GM23338 (cell line): Measurements from ENCODE around the gene EGFR. TPM values are rescaled to one million over a fixed set of nuclear protein-coding genes. Genes with fewer than 3 reads are reported as not detected.

Source experiments
- ATAC-seq: fragments of 200-7000 bp; cut with Tn5 transposase; 3 replicates; pipeline ENCODE4 v1.9.1; 2020
- DNase-seq: peaks from one replicate; pipeline ENCODE4 v3.0.0-alpha.2; 2015; ENCODE audit warnings: low spot score
- H2AFZ ChIP-seq: fragments of 200-600 bp; sonication (generic); 2 replicates; pipeline ENCODE4 v1.8.0; 2016; ENCODE audit warnings: antibody characterized with exemption, mild to moderate bottlenecking, moderate library complexity
- H3F3A ChIP-seq: fragments of 200-600 bp; sonication (generic); replicated peaks from 2 replicates; pipeline ENCODE4 v1.8.0; 2017; ENCODE audit warnings: antibody characterized with exemption, mixed run types, low read depth
- H3K27ac ChIP-seq: fragments of 200-600 bp; sonication (generic); 2 replicates; pipeline ENCODE4 v1.6.1; 2016; ENCODE audit warnings: low read depth
- H3K27me3 ChIP-seq: fragments of 200-600 bp; sonication (generic); 2 replicates; pipeline ENCODE4 v1.8.0; 2016; ENCODE audit warnings: mild to moderate bottlenecking, mixed run types, moderate library complexity; ENCODE audit not compliant: insufficient read depth
- H3K36me3 ChIP-seq: fragments of 200-600 bp; sonication (generic); 2 replicates; pipeline ENCODE4 v1.8.0; 2016; ENCODE audit warnings: mild to moderate bottlenecking; ENCODE audit not compliant: insufficient read depth
- H3K4me1 ChIP-seq: fragments of 200-600 bp; sonication (generic); 2 replicates; pipeline ENCODE4 v1.8.0; 2016; ENCODE audit warnings: mild to moderate bottlenecking, moderate library complexity; ENCODE audit not compliant: insufficient read depth
- H3K4me2 ChIP-seq: fragments of 200-600 bp; sonication (generic); 2 replicates; pipeline ENCODE4 v1.7.1; 2017; ENCODE audit warnings: mixed run types
- H3K4me3 ChIP-seq: fragments of 200-600 bp; sonication (generic); 2 replicates; pipeline ENCODE4 v1.6.1; 2016; ENCODE audit warnings: mixed run types
- H3K79me2 ChIP-seq: fragments of 200-600 bp; sonication (generic); replicated peaks from 2 replicates; pipeline ENCODE4 v1.8.0; 2017; ENCODE audit warnings: mild to moderate bottlenecking; ENCODE audit not compliant: insufficient read depth
- H3K9me2 ChIP-seq: fragments of 200-600 bp; sonication (generic); 2 replicates; pipeline ENCODE4 v1.8.0; 2017; ENCODE audit not compliant: insufficient read depth
- H4K20me1 ChIP-seq: fragments of 200-600 bp; sonication (generic); replicated peaks from 2 replicates; pipeline ENCODE4 v1.8.0; 2017; ENCODE audit warnings: mild to moderate bottlenecking; ENCODE audit not compliant: insufficient read depth
- H3K27ac Mint-ChIP-seq: 2 replicates; pipeline ENCODE4 v1.8.0; 2020; ENCODE audit warnings: inconsistent platforms, mild to moderate bottlenecking, moderate library complexity, mixed read lengths
- H3K27me3 Mint-ChIP-seq: 3 replicates; pipeline ENCODE4 v1.8.0; 2022; ENCODE audit warnings: low read depth, mild to moderate bottlenecking, moderate library complexity, mixed read lengths, inconsistent platforms; ENCODE audit not compliant: insufficient read depth, poor library complexity
- H3K36me3 Mint-ChIP-seq: 3 replicates; pipeline ENCODE4 v1.8.0; 2021; ENCODE audit warnings: low read depth, mild to moderate bottlenecking, inconsistent platforms, moderate library complexity, mixed read lengths
- H3K4me1 Mint-ChIP-seq: 3 replicates; pipeline ENCODE4 v1.8.0; 2020; ENCODE audit warnings: mild to moderate bottlenecking, inconsistent platforms, mixed read lengths
- H3K4me3 Mint-ChIP-seq: 3 replicates; pipeline ENCODE4 v1.8.0; 2021; ENCODE audit warnings: moderate library complexity, mild to moderate bottlenecking, inconsistent platforms, mixed read lengths
- H3K9me3 Mint-ChIP-seq: 3 replicates; pipeline ENCODE4 v1.8.0; 2020; ENCODE audit warnings: moderate library complexity, mild to moderate bottlenecking, inconsistent platforms, mixed read lengths
- CTCF ChIP-seq, 2 experiments: fragments of 200-600 bp in 1 of 2; sonication (generic) in 1 of 2; conservative IDR thresholded peaks; 2 replicates each; pipeline versions ENCODE4 v1.5.1 to v1.6.1; 2016 to 2017; ENCODE audit warnings: antibody characterized with exemption in 2 of 2, low read depth in 2 of 2, mild to moderate bottlenecking in 2 of 2, moderate library complexity in 1 of 2
- EZH2phosphoT487 ChIP-seq: fragments of 200-600 bp; sonication (generic); IDR thresholded peaks from one replicate; pipeline ENCODE4 v1.8.1; 2018; ENCODE audit warnings: antibody characterized with exemption; ENCODE audit not compliant: unreplicated experiment
- NANOG ChIP-seq: IDR thresholded peaks from 2 replicates; pipeline ENCODE4 v1.6.1; 2016; ENCODE audit warnings: antibody characterized with exemption, borderline replicate concordance
- STAT1 ChIP-seq: IDR thresholded peaks from one replicate; pipeline ENCODE4 v1.6.1; 2016; ENCODE audit warnings: antibody characterized with exemption; ENCODE audit not compliant: unreplicated experiment
- ZNF462 ChIP-seq: fragments of 250-450 bp; sonication (Bioruptor Pico); IDR thresholded peaks from 2 replicates; pipeline ENCODE4 v1.5.0; 2020; ENCODE audit warnings: mild to moderate bottlenecking, moderate library complexity
- polyA plus RNA-seq: library from polyadenylated mRNA; unstranded; fragments of >200 nt; fragmentation: Nextera tagmentation; extraction: Ambion mirVana; gene quantifications from 2 replicates; pipeline ENCODE4 v1.2.1, GENCODE V29; 2016
- total RNA-seq: library from RNA; depleted of rRNA; stranded (reverse); fragments of >200 nt; shearing (Covaris generic); gene quantifications from 2 replicates; pipeline ENCODE4 v1.2.3, GENCODE V29; 2014

EGFR gene
- total and polyA plus RNA-seq, 2 experiments from 2014 or later = 1.5 to 4.5 TPM

- Histone ChIP-seq H3K4me3 (no peak overlapping the region), H3K4me2 (no peak overlapping the region), H2AFZ (no peak overlapping the region), H3K27me3 (no peaks in the 10 kb centered on the region), H3K79me2 (no peaks in the 10 kb centered on the region), H3K36me3 (no peaks in the 10 kb centered on the region), H3K27ac (no peak overlapping the region; the same call in 1 of the 2 replicates), H3F3A (no peaks in the 10 kb centered on the region), H3K9me2 (no peaks in the 10 kb centered on the region), H4K20me1 (no peaks in the 10 kb centered on the region), H3K4me1 (peaks cover 16% of the 10 kb centered on the region)
- TF ChIP-seq CTCF (conservative IDR thresholded peaks at IDR 0.05; ENCODE audit: low read depth in 2 of 2) (no peak), ZNF462 (CRISPR knock-in tag) (no peak), STAT1 (no peak), EZH2phosphoT487 (no peak), NANOG (no peak)
- Mint-ChIP-seq H3K4me3 (no peak overlapping the region), H3K9me3 (no peaks in the 10 kb centered on the region), H3K27me3 (peaks cover 3% of the 10 kb centered on the region), H3K36me3 (no peaks in the 10 kb centered on the region), H3K4me1 (peaks cover 18% of the 10 kb centered on the region), H3K27ac (no peak overlapping the region)
- DNase-seq (no peak), ATAC-seq (no peak)
These were observed 51.5 kb downstream of the EGFR start for GRCh38 chr7:55070271-55070743.
